ENCODE measurements around the gene PAK6. TPM values are rescaled to one million over a fixed set of nuclear protein-coding genes. Genes with fewer than 3 reads are reported as not detected.

Gene PAK6
- total and polyA plus RNA-seq, 7 donors: 0.03 to 3.0 (median 0.56) TPM

DNA sequence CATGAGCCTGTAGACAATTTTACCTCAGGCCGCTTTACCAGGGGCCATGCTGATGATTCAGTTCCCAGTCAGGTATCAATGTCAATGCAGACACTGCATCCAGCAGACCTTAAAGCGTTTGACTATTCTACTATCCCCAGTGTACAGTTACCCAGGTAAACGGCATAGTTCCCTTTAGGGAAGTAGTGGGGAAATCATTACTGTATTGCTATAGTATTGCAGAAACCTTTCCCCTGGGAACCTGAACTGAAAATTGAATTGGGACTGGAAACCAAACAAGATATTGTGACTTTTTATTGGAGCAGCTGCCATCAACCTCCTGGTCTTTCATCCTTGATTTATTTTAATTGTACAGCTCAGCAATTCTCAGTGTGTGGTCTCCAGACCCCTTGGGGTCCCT is 78.1 kb downstream of the PAK6 start:
- intact Hi-C loops (cut with DNase I): no loop called here
- Histone ChIP-seq H3K27ac (no peak overlapping the region), H3K4me1 (peaks cover 3% of the 10 kb centered on the region), H3K9me3 (no peaks in the 10 kb centered on the region), H3K27me3 (ENCODE audit: insufficient read depth in 3 of 3, low read length in 2 of 3) (no peaks in the 10 kb centered on the region), H3K36me3 (ENCODE audit: insufficient read depth in 1 of 2, low read depth in 1 of 2) (no peaks in the 10 kb centered on the region), H3K4me3 (no peak overlapping the region)
- ATAC-seq (no peak), DNase-seq (no peak)
- TF ChIP-seq, protein P1, sequence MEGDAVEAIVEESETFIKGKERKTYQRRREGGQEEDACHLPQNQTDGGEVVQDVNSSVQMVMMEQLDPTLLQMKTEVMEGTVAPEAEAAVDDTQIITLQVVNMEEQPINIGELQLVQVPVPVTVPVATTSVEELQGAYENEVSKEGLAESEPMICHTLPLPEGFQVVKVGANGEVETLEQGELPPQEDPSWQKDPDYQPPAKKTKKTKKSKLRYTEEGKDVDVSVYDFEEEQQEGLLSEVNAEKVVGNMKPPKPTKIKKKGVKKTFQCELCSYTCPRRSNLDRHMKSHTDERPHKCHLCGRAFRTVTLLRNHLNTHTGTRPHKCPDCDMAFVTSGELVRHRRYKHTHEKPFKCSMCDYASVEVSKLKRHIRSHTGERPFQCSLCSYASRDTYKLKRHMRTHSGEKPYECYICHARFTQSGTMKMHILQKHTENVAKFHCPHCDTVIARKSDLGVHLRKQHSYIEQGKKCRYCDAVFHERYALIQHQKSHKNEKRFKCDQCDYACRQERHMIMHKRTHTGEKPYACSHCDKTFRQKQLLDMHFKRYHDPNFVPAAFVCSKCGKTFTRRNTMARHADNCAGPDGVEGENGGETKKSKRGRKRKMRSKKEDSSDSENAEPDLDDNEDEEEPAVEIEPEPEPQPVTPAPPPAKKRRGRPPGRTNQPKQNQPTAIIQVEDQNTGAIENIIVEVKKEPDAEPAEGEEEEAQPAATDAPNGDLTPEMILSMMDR (IDR thresholded peaks at IDR 0.05): no peak
- WGBS, 3 donors: 74 to 82% (median 80%) methylated on average over 3 of the region's 3 CpGs

DNA sequence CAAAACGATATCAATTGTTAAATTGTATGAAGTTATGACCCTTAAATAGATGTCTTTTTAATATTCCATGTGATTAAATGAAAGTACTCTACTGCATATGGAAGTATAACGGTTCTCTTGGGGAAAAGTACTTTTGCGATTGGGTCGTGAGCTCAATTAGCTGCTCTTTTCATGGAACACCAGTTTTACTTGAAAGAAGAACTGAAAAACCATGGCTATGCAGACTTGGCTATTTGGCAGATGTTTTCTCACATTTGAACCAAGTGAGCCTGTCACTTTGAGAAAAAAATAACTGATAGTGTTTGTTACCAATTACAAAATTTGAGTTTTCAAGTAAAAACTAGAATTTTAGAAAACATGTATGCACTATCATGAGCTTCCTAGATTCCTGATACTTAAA is 78.7 kb downstream of the PAK6 start:
- intact Hi-C loops (cut with DNase I): no loop called here
- WGBS, 3 donors: 60 to 76% (median 72%) methylated on average over 4 of the region's 4 CpGs
- TF ChIP-seq, protein P1 (IDR thresholded peaks at IDR 0.05): no peak
- Histone ChIP-seq H3K4me3 (no peak overlapping the region), H3K9me3 (no peaks in the 10 kb centered on the region), H3K27ac (no peak overlapping the region), H3K36me3 (ENCODE audit: insufficient read depth in 1 of 2, low read depth in 1 of 2) (no peaks in the 10 kb centered on the region), H3K27me3 (ENCODE audit: insufficient read depth in 3 of 3, low read length in 2 of 3) (no peaks in the 10 kb centered on the region), H3K4me1 (peaks cover 3% of the 10 kb centered on the region)
- no peak for ATAC-seq
- no peak for DNase-seq

DNA sequence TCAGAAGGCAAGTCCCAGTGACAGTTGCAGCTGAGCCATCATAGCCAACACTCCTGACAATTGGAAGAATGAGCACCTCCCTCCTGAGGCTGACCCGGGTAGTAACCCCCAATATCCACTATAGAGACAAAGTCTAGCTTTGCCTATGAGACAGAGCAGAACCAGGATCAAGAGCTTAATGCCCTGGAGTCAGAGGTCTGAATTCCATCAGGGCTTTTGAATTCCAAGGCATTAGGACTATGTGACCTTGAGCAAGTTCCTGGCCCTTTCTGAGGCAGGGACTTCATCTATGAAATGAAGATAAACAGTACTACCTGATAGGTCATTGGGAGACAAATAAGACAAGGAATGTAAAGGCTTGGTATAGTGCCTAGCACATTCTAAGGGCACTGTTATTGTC is 81.5 kb downstream of the PAK6 start:
- Histone ChIP-seq H3K4me1 (peaks cover 7% of the 10 kb centered on the region), H3K27me3 (ENCODE audit: insufficient read depth in 3 of 3, low read length in 2 of 3) (no peaks in the 10 kb centered on the region), H3K4me3 (no peak overlapping the region), H3K27ac (no peak overlapping the region), H3K36me3 (ENCODE audit: insufficient read depth in 1 of 2, low read depth in 1 of 2) (no peaks in the 10 kb centered on the region), H3K9me3 (no peaks in the 10 kb centered on the region)
- intact Hi-C loops (cut with DNase I): loop anchor here (1.0 to 5.0 kb wide), 2 partner anchors 102 kb away; no protein-coding TSS in a partner anchor
- WGBS, 3 donors: 88 to 98% (median 96%) methylated on average over 1 of the region's 1 CpG
- ATAC-seq: no peak
- TF ChIP-seq, protein P1 (IDR thresholded peaks at IDR 0.05): no peak
- no peak for DNase-seq

- Histone ChIP-seq H3K9me3 (no peaks in the 10 kb centered on the region), H3K36me3 (ENCODE audit: insufficient read depth in 1 of 2, low read depth in 1 of 2) (no peaks in the 10 kb centered on the region), H3K27ac (peak overlapping the region; percentile 64), H3K27me3 (ENCODE audit: insufficient read depth in 3 of 3, low read length in 2 of 3) (no peaks in the 10 kb centered on the region), H3K4me3 (no peak overlapping the region), H3K4me1 (peaks cover 10% of the 10 kb centered on the region)
- peak in 2 of 4 donors; percentile 32 to 55 for ATAC-seq
- WGBS, 3 donors: 0 to 3% (median 2%) methylated on average over 2 of the region's 2 CpGs
- no peak for DNase-seq
- TF ChIP-seq, protein P1 (IDR thresholded peaks at IDR 0.05): peak; percentile 90
- intact Hi-C loops (cut with DNase I): loop anchor here (1.0 to 5.0 kb wide), 2 partner anchors 101 kb away; no protein-coding TSS in a partner anchor
Observed at GRCh38 chr15:40320931-40321371, 82.1 kb downstream of the PAK6 start.

Measured in psoas muscle (tissue), 8 donors.